ENCODE results near the gene PDXK. TPM values are rescaled to one million over a fixed set of nuclear protein-coding genes. Genes with fewer than 3 reads are reported as not detected.

PDXK gene
- total and polyA plus RNA-seq, 9 of the 15 experiments (the other 6 are each of a cell fraction or from before 2014, with no cell fraction given): 5.6 to 162 (median 76.5) TPM

GRCh38 chr21:43805275-43805800 is 86.4 kb downstream of the PDXK start (continued):
- no peak for TF ChIP-seq ZNF174 (CRISPR knock-in tag; IDR thresholded peaks at IDR 0.05)
- no peak for TF ChIP-seq GATAD2A (IDR thresholded peaks at IDR 0.05)
- no peak for TF ChIP-seq IRF1 (CRISPR knock-in tag; IDR thresholded peaks at IDR 0.05; ENCODE audit: borderline replicate concordance)
- no peak for TF ChIP-seq POLR2G (IDR thresholded peaks at IDR 0.05; ENCODE audit: low read depth, low read length)
- TF ChIP-seq CREBBP (IDR thresholded peaks at IDR 0.05; ENCODE audit: low read depth, low read length): no peak

- Histone ChIP-seq H3K4me1 (replicated peaks in 1 of 2; ENCODE audit: control insufficient read depth in 2 of 2, insufficient read depth in 2 of 2, low read length in 2 of 2) (peaks cover 16 to 86% of the 10 kb centered on the region in 2 experiments), H3K9me1 (ENCODE audit: control insufficient read depth, insufficient read depth, low read length) (peaks cover 4% of the 10 kb centered on the region), H2AFZ (ENCODE audit: low read depth, low read length) (no peak overlapping the region), H3K4me2 (ENCODE audit: insufficient read depth, low read length) (no peak overlapping the region), H3K4me3 (no peak overlapping the region), H3K9ac (ENCODE audit: insufficient read depth in 1 of 2, low read depth in 2 of 2, low read length in 2 of 2) (peak overlapping the region; percentile 4 to 28; a peak in 1 of 4 replicates), H3K27ac (ENCODE audit: extremely low read depth, low read depth, low read length) (peak overlapping the region; percentile 27; the same call in 2 of the 3 replicates), H3K27me3 (ENCODE audit: control insufficient read depth in 2 of 2, insufficient read depth in 2 of 2, low read length in 2 of 2) (no peaks in the 10 kb centered on the region), H3K9me3 (replicated peaks; ENCODE audit: control insufficient read depth, insufficient read depth, low read depth, low read length) (no peaks in the 10 kb centered on the region), H3K79me2 (ENCODE audit: control insufficient read depth, insufficient read depth, low read length) (no peaks in the 10 kb centered on the region), H3K36me3 (ENCODE audit: control insufficient read depth, insufficient read depth, low read length) (peaks cover 57% of the 10 kb centered on the region; the same call in 2 of the 3 replicates), H4K20me1 (replicated peaks; ENCODE audit: control insufficient read depth, insufficient read depth, low read length) (0 out of 2 replicates have a peak, but pooled peaks cover 5% of the 10 kb centered on the region)
- no TSS peak for BruUV-seq (replicated peaks)
- ChIA-PET POLR2A (interaction anchor here (0.8 to 1.6 kb wide), 6 partner anchors 12 to 167 kb away, joined by 3 to 5 read pairs (median 4); partner anchors contain the start of gene RRP1), CTCF (ENCODE audit: low intra/inter-chr PET ratio) (no interaction called here)
- ATAC-seq: no peak
- intact Hi-C loops (cut with micrococcal nuclease) (no loop called here), in situ Hi-C loops (cut with MboI) (no loop called here)
- FAIRE-seq: no peak
- WGBS (ENCODE audit: insufficient coverage, low coverage, missing lambda C conversion rate): 83% methylated on average over 21 of the region's 21 CpGs
- no peak for DNase-seq (ENCODE audit: extremely low read depth in 1 of 4, low spot score in 3 of 4)
- TF ChIP-seq ZZZ3 (IDR thresholded peaks at IDR 0.05): no peak
- TF ChIP-seq ZNF609 (CRISPR knock-in tag; IDR thresholded peaks at IDR 0.05; ENCODE audit: borderline replicate concordance): no peak
- no peak for TF ChIP-seq MXD1 (CRISPR knock-in tag; IDR thresholded peaks at IDR 0.05; ENCODE audit: borderline replicate concordance, poor library complexity, severe bottlenecking)
- TF ChIP-seq ZNF282 (CRISPR knock-in tag; IDR thresholded peaks at IDR 0.05): 0 out of 2 replicates have a peak, but pooled peaks have one; percentile 48
- TF ChIP-seq POLR2G (IDR thresholded peaks at IDR 0.05; ENCODE audit: low read depth, low read length): peak; percentile 59
- TF ChIP-seq MNT (conservative IDR thresholded peaks at IDR 0.05): no peak
- 0 out of 2 replicates have a peak, but pooled peaks have one; percentile 21 for TF ChIP-seq SUPT5H (IDR thresholded peaks at IDR 0.05)
Observed at GRCh38 chr21:43806017-43806710, 87.2 kb downstream of the PDXK start.

All from K562 (cell line).